ENCODE results near the gene PMVK. TPM values are rescaled to one million over a fixed set of nuclear protein-coding genes. Genes with fewer than 3 reads are reported as not detected.
A peak's percentile ranks its signal among the peaks of the same experiment; 100 is the strongest.
"Not testable (repeated sequence)": the region's sequence is repeated elsewhere in the genome, so short reads cannot be mapped to it uniquely, and the experiment has no call there.

The PMVK gene
- total RNA-seq: 15.7 TPM

- peak; percentile 98 for DNase-seq
These were observed at the start of gene PMVK for GRCh38 chr1:154936555-154937084. Gene PMVK, minus strand, starts transcription at chr1:154936719. Its CDS starts 34 bp downstream, at chr1:154936685.

DNA sequence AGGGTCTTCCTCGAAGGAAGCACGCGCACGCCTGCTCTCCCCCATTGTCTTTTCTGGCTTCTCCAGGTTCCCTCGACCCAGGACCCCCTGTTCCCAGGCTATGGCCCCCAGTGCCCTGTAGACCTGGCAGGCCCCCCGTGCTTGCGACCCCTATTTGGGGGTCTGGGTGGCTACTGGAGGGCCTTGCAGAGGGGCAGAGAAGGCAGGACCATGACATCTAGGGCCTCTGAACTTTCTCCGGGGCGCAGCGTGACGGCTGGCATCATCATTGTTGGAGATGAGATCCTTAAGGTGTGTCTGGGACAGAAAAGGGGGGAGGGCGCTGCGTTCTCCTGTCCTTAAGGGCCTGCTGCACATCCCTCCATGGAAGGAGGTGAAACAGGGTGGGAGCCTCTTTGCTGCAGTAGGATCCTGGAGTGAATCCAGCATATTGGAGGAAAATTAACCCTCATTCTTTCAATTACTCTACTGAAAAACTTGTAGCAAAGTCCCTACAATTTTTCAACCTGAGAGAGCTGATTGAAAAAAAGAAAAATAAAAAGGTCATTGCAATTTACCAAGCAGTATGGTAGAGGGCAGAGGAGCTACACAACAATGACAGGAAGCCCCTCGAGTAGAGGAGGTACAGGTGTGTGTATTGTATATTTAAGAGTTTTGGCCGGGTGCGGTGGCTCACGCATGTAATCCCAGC is 47.4 kb upstream of the PMVK start:
- no peak for DNase-seq

DNA sequence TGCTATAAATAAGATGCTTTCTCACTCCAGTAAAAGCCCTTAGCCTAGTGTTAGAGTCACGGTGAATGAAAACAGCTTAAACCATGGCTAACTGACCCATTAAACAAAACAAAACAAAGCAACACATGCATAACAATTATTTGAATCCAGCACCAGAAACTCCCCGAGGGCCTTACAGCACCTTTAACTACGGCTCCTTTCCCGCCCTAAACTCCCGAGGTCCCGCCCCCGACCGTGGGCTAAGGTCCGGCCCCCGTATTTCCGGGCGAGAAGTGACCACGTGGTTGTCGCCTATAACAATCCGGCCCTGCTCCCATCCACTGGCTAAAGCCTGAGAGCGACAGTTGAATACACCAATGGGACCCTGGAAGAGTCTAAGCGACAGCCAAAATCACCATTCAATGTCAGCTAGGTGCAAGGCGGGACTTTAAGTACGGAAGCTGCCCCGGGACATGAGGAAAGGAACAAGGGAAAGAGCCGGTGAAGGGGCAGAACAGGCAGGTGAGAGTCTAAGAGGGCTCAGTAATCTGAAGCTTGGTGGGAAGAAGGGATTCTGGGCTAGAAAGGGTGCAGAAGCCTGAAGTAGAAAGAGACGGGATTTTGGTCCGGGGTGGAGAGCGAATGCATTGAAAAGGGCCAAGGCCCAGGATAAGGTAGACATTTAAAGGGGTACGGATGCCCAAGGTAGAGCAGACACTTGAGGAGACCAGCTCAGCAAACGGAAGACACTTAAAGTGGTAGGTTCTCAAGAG is 46.6 kb upstream of the PMVK start, which contains the start of gene FLAD1:
Gene FLAD1 (plus strand): TSS at position 448 of the 752 bp plus-strand sequence. CDS start 351 bp downstream, outside the sequence.
- DNase-seq: peak; percentile 99

DNA sequence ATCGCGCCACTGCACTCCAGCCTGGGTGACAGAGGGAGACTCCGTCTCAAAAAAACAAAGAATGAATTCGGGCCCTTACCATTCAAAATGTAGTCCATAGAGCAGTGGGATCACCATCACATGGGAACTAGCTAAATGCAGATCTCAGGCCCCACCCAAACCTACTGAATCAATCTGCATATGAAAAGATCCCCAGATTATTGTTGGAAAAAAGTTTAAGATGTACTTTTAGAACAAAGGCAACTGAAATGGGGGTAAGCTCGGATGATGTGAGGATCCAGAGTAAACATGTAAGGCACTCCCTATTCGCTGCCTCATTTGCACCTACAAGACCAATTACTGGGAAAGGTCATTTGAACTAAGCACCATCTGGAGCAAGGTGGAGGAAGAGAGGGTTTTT is 45.8 kb upstream of the PMVK start:
- DNase-seq: no peak

- DNase-seq: no peak
These were observed 41.8 kb upstream of the PMVK start for GRCh38 chr1:154978360-154978759.

GRCh38 chr1:154977762-154978161 is 41.2 kb upstream of the PMVK start:
- DNase-seq: not testable (repeated sequence)

GRCh38 chr1:154975409-154976059 is 39.0 kb upstream of the PMVK start:
- peak; percentile 69 for DNase-seq

DNA sequence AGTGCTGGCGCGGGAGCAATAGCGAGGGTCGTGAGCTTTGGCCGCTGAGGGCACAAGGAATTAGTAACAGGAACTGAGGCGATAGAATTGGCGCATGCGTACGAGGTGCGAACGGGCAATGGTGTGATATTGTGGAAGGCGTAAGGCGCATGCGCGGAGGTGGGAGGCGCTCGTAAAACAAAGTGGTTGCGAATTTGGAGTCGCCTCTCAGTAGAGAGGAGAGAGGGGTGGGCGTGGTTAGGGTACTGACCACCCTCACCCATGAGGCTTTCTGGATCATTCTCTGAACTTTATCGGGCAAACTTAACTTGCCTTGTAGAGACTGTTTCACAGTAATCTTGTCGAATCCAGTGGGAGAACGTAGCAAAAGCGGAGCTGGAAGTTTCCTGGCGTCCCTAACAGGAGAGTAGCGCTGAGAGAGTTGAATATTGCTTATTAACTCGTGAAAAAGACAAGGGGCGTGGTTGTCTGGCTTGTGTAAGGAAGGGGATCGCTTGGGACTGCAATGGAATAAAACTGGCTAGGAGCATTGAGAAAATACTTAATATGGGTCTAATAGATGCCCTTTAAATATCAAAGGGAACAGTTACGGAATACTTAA is 38.4 kb upstream of the PMVK start:
- peak; percentile 100 for DNase-seq

DNA sequence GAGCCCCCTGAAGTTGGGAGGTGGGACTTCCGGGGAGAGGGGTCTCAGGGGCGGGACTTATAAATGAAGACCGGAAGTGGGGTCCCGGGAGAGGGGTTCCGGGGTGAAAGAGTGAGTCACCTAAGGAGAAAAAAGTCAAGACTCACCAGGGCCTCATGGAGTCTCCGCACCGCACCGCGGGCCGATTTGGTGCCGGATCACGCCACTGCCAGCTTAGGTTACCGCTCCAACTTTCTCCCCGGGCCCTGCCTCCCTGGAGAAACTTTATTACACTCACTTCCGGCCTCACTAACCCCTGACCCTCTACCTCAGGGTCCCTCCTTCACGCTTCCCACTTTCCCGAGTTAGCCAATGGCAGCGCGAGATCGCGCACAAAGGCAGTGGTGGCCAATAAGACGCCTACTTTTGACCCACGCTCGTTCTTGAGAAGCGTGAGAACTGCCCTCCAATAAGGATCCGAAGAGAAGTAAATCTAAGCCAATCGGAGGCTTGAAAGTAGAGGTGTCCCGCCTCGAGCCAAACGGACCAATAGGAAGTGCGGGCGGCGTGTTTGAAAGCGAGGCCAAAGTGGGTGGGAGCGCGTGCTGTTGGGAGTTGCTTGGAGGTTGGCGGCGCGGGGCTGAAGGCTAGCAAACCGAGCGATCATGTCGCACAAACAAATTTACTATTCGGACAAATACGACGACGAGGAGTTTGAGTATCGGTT is 37.7 kb upstream of the PMVK start, which contains the start of gene CKS1B:
Gene CKS1B (plus strand): TSS at position 580 of the 706 bp plus-strand sequence. CDS start 65 bp downstream, at position 645.
- DNase-seq: peak; percentile 100

DNA sequence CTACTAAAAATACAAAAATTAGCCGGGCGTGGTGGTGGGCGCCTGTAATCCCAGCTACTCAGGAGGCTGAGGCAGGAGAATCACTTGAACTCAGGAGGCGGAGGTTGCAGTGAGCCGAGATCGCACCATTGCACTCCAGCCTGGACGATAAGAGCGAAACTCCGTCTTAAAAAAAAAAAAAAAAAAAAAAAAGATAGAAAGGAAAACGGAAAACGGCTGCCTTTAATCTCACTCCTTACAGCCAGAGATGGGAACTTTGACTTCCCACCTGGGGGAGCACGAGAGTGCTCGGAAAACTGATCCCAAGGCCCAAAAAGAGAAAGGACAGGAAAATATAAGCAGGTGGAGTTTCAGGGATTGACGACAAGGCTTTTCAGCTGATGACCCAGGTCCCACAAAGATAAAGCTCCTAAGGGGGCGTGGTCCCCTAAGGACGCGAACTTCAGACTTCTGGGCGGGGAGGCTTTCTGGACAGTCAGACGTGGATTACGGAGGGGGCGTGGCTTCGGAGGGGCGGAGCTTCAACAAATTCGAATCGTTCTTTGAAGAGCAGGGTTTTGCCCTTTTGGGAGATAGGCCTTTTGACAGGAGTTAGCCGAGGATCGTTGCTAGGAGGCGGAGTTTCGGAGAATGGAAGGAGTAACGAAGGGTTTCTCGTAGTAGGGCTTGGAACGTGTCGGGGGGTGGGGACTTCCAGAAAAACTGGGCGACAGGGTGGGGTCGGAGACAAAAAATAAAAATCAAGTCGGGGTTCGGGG is 37.0 kb upstream of the PMVK start:
- DNase-seq: peak; percentile 96

GRCh38 chr1:154972517-154973343 is 36.2 kb upstream of the PMVK start:
- peak; percentile 50 for DNase-seq

DNA sequence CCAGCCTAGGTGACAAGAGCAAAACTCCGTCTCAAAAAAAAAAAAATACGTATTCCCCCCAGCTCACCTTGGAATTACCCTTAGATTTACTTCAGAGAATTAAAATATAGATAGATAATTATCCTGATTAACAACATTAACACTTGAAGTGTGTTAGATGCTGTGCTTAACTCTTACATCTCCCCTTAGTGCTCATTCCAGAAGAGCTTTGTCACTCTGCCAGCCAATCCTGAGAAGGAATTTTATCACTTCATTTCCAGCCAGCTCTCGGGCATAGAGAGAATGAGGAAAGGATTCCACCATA is 35.6 kb upstream of the PMVK start:
- DNase-seq: no peak

DNA sequence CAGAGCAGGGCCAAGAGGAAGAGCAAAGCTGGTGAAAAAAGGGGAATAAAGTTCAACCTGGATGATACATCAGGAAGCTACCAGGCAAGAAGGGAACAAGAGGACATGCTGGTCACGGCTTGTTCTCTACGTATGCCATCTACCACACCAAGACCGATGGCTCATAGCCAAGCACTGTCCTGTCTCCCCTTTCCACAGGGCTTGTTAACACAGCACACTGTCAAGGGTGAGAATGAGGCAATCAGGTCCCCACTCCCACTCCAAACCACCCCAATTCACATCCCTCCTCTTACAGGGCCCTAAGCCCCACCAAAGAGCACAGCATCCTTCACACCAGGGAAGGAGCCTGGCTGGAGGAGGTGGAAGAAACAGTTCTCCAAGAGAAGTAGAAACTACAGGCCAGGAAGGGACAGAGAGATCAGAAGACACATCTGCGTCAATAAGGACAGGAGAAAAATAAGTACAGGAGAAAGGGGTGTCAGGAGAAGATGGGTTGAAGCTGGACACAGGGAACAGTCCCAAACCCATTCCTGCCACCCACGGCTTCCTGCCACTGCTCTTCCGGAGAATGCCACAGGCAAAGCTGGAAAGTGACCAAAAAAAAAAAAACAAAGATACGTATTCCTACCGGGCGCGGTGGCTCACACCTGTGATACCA is 35.0 kb upstream of the PMVK start:
- peak; percentile 26 for DNase-seq

DNA sequence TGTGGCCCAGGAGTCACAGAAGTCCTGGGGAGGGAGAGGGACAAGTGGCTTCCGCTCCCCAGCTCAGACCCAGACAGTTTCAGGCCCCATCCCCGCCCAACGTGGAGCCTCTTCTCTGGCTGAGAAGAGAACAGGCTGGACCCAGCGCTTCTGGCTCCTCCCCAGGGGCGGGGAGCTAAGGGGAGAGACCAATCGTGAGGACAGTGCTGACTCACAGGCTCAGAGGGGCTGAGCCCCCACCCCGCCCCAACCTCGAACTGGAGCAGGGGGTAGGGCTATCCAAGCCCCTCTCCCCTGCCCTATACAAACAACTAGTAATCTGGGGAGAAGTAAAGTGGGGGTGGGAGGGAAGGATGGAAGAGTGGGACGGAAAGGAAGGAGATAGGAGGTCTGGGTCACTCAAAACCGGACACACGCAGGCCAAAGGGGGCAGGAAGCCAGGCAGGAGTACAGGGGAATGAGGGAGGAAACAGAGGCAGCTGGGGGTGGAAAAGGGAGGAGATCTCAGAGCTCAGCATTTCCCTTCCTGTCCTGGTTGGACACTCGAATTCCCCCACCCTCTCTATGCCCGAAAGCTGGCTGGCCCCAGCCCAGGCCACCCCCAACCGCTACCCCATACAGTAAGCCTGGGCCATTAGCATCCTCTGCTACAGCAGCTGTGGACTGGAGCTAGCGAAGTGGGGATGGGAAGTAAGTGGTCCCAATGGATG is 34.3 kb upstream of the PMVK start, which contains the start of gene SHC1:
Gene SHC1 (minus strand): TSS at position 117 of the 710 bp plus-strand sequence. CDS start 221 bp downstream, outside the sequence.
- DNase-seq: peak; percentile 97

DNA sequence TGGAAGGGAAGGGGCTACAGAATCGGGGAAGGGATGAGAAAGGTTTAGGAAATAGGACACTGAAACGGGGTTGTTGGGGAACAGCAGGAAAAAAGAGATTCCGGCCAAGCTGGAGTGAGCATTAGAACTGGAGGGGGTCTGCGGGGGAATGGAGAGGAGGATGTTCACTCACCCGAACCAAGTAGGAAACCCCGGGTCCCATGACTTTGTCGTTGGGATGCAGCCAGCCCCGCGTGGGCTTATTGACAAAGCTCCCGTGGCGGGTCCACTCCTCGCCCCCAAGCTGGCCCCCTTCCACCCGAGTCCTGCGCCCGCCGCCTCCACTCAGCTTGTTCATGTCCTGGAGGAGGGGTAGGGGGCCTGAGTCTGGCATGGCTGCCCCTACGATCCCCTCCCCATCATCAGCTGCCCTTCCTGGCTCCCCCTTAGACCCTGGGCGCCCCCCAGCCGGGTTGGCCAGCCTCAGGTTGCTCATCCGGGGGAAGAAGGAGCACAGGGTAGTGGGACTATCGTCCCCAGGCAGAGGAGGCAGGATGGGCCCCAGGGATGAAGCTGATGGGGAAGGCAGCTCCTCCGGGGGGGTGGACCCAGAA is 33.4 kb upstream of the PMVK start:
- DNase-seq: peak; percentile 25

- no peak for DNase-seq
These were observed 32.7 kb upstream of the PMVK start for GRCh38 chr1:154969246-154969645.

- no peak for DNase-seq
These were observed 32.2 kb upstream of the PMVK start for GRCh38 chr1:154968731-154969130.

DNA sequence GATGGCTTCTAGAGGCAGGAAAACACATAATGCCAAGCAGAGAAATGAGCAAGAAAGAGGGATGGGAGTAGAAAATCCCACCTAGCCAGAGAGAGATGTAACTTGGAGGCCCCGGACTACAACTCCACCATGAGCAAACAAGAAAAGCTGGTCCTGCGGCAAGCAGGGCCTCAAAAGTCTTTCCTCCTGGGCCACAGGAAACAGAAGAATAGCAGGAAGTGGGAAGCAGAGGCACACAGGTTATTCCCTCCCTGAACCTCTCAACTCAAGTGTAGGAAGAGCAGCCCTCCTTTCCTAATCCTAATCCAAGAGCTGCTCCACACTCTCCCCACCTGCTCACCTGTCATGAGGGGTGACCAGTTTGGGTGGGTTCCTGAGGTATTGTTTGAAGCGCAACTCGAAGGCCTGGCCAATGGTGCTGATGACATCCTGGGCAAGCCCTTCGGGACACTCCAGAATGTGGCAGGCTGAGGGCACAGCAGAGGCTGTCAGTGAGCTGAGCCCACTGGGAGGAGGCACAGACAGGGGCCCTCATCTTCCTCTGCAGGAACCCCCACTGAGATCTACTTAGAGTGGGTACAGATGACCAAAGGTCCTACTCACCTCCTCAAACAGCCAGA is 30.9 kb upstream of the PMVK start:
- DNase-seq: no peak

All from tongue (tissue), 2 donors.